Stimulated activated CD8-positive, alpha-beta memory T cell treated with anti-CD3 and anti-CD28 coated beads, Interleukin-7, amount 100 ng/mL, for 4 hours (primary cell): ENCODE data around the gene SH3GL3.

Experiments
- DNase-seq, 2 donors: peaks; one replicate each; pipeline ENCODE4 v3.0.0-alpha.2; 2020; ENCODE audit warnings: low read depth in 2 of 2

SH3GL3 gene

GRCh38 chr15:83446904-83447709 lies at the start of gene SH3GL3:
SH3GL3 (plus strand) TSS chr15:83447341; CDS start chr15:83447534, 193 bp downstream.
- peak; percentile 10 to 21 for DNase-seq

- no peak for DNase-seq
Measured at GRCh38 chr15:83398626-83399025, 48.5 kb upstream of the SH3GL3 start.

DNA sequence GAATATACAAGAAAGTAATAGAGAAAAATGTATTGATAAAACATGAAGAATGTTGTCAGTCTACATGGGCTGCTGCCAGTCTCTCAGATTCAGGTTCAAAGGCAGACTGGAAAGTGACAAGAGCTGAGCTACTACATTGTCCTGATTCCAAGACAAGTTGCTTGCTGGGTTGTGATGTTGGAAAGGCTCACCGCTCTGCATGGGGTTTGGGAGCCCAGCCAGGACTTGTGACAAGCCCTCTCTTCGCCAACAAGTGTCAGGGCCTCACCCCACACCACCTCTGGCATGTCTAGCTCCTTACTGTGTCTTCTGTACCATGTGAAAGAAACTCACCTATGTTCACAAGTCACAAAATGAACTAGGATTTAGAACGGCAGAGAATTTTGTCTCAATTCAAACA lies 43.0 kb upstream of the SH3GL3 start:
- DNase-seq, result no peak

DNA sequence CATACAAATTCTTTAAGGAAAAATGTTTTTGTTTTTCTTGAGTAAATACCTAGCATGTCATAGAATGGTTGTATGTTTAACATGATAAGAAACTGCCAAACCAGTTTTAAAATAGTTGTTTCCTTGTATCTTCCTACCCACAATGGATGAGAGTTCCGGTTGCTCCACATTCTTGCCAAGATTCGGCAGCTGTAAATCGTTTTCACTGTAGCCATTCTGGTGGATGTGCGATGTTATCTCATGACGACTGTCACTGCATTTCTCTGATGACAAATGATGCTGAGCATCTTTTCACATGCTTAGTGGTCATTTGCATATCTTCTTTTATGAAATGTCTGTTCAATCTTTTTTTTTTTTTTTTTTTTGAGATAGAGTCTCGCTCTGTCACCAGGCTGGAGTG lies 36.6 kb upstream of the SH3GL3 start:
- DNase-seq, result no peak

DNA sequence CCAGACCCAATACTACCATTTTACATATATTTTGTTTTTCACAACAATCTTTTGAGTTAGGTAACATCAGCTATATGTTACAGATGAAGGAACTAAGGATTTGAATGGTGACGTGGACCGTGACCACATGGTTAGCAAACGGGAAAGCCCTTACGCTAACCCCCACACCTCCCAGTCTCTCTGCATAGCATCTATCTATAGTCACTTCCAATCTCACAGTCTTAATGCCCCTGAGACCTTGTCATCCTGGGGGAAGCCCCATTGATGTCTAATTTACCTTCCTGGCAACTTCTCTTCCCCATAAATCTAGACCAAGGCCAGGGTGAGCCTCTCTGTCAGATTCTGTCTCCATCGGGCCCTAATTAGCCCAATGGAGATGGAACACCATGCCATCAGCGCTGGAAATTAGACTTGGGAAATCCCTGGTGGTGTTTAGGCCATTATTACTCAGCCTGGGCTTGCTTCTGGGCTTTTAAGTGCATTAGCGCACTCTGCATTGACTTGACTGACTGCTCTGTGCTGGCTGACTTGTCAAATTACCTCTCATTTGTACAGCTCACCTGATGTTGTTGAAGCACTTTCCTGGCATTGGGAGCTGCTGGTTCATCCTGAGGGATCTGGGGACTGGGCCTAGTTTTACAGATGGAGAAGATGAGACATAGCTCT lies 34.0 kb upstream of the SH3GL3 start:
- DNase-seq, result no peak

GRCh38 chr15:83422081-83422480 lies 25.1 kb upstream of the SH3GL3 start:
- no peak for DNase-seq

DNA sequence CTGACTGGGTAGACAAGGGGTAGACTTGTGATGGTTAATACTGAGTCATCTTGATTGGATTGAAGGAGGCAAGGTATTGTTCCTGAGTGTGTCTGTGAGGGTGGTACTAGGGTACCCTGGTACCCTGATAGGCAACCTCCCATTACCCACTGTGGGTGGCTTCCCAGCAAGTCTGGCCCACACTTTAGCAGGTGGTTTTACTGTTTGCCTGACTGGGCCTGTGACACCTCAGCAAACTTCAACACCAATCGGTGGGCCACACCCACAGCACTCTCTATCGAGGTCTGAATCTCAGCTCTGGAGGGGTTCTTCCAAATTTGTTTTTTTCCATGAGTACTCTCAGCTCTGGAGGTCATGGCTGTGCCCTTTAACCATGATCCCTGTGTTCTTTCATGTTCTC lies 24.6 kb upstream of the SH3GL3 start:
- DNase-seq, result no peak

DNA sequence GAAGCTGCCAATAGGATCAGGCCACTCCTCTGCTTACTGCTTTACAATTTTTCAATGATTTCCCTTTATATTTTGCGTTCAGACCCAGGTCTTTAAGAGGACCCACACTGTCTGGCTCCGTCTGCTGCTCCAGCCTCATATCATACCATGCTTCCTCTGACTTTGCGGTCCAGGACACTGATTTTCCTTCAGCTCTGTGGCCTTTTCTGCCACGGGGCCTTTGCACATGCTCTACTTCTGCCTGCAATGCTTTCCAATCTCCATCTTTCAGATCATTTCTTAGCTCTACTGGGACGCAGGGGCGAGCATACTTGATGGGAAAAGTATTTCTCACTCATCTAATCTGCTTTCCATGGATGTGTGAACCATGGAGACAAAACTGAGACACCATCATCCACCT lies 23.0 kb upstream of the SH3GL3 start:
- no peak for DNase-seq

GRCh38 chr15:83430441-83430840 lies 16.7 kb upstream of the SH3GL3 start:
- DNase-seq, result no peak

GRCh38 chr15:83431521-83431920 lies 15.6 kb upstream of the SH3GL3 start:
- no peak for DNase-seq

DNA sequence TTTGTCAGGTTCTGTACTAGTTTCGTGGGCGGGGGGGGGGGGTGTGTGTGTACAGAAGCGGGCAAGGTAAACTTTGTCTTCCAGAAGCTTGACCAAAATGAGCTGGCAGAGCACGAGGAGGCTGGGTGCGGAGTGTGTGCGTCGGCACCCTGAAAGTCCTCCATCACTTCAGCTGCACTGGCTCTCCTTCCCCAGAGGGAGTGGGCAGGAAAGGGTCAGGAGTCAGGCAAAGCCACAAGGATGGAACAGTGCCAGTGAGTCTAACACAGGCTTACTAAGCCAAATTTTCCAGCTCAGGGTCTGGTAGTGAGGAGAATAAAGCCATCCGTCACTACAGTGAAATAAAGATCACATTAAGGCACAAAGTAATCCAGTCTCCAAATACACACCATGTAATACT lies 11.9 kb upstream of the SH3GL3 start:
- no peak for DNase-seq

GRCh38 chr15:83435782-83436181 lies 11.4 kb upstream of the SH3GL3 start:
- no peak for DNase-seq

DNA sequence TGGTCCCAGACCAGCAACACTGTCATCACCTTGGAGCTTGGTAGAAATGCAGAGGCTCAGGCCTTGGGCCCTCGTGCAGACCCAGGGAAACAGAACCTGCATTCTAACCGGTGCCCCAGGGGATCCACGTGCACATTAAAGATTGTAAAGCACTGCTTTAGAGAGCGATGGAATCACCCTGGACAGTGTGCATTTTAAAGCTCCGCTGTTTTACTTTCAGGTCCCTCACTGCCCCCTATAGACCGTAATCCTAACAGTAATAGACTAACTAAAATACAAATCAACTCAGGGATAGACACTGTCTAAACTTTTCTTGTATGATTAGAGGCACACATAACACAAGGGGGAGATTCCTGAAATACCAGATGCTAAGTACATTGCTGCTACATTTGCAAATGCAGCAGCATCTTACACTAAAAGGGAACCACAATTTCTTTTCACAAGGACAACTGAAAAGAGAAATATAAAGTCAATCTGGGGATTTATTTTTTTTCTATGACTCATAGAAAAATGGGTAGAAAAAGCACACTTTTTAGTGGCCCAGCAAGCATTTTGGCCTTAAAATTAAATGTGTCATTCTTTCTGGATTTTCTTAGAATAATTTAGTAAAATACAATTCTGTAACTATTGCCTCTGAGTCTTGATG lies 10.5 kb upstream of the SH3GL3 start:
- no peak for DNase-seq

DNA sequence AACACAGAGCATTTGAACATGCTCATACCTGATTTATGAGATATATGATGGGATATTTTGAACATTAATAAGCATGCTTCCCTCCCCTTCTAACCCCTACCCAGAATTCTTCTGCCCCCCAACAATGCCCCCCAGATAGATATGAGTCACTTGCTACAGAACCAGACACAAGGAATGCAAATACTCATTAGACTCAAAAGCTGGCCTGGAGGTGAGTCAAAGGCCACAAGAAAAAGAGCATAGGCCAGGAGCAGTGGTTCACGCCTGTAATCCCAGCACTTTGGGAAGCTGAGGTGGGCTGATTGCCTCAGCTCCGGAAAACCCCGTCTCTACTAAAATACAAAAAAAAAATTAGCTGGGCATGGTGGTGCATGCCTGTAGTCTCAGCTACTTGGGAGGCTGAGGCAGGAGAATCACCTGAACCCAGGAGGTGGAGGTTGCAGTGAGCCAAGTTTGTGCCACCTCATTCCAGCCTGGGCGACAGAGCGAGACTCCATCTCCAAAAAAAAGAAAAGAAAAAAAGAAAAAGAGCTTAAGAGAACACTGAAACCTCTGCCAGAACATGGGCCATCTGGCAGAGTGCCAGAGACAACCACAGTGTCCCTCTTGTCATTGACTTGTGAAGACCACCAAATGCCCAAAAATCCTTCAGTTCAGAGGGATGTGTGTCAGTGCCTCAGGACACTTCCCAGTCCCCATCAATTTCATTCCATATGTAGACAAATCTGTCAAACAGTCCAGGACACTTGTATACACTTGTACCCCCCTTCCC lies 3.9 kb upstream of the SH3GL3 start:
- no peak for DNase-seq

- no peak for DNase-seq
Measured at GRCh38 chr15:83444936-83445335, 2.2 kb upstream of the SH3GL3 start.

DNA sequence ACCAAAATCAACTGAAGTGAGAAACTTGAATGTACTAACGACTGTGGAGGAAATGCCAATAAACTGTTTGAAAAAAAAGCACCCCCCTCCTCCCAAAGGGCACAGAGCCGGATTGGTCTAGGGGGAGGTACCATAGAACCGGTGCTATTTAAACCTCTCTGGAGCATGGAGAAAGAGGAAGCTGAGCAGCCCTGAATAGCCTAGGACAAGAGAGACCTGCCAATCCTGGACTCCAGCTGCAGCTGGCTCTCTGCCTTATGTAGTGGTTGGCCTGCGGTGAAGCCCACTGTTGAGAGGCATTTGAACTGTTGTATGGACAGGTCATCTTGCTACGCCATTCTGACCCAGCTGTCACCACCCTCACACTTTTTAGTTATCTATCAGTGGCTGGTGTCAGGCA lies 1.5 kb upstream of the SH3GL3 start:
- no peak for DNase-seq

- no peak for DNase-seq
Measured at GRCh38 chr15:83446417-83446816, 724 bp upstream of the SH3GL3 start.

- no peak for DNase-seq
Measured at GRCh38 chr15:83449250-83449671, 2.1 kb downstream of the SH3GL3 start.

- DNase-seq, result no peak
Measured at GRCh38 chr15:83449937-83450506, 2.9 kb downstream of the SH3GL3 start.

- DNase-seq, result no peak
Measured at GRCh38 chr15:83457149-83457548, 10.0 kb downstream of the SH3GL3 start.

DNA sequence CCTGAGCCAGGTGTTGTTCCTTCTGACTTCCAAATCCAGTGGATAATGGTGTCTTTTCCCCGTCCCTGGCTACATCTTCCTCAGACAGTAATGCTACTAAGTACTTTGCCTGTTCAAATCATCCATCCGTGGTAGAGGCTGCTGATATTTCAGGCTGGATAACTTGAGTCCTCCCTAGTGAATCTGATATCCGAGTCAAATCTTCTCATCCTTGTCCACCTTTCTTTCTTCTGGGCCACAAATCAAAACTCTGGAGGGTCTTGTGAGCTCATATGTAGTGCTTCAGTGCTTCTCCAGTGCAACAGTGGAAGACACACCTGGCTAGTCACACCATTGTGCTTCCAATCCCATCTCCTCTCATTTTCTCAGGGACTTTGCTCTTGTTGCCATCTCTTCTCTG lies 11.2 kb downstream of the SH3GL3 start:
- no peak for DNase-seq

DNA sequence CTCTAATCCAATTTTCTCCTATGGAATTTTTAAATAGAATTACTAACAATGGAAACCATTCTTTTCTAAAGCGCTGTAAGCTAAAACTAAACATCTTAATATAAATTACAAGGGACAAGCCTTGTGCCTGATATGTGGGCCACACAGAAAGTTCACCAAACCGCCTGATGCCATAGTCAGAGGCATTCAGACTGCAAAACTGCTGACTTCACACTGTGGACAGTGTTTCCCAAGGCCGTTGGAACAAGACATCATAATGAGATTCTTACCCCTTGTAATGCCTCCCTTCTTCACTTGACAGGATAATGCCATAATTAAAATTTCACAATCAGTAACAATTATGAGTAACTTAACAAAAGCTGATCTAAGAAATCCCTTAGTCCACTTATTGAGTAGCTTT lies 14.9 kb downstream of the SH3GL3 start:
- DNase-seq, result no peak
